Stimulated activated CD4-positive, alpha-beta T cell treated with anti-CD3 and anti-CD28 coated beads, Interleukin-4, amount 100 ng/mL, for 48 hours (primary cell): ENCODE data around the gene RNF111.
"Not testable (repeated sequence)": the region's sequence is repeated elsewhere in the genome, so short reads cannot be mapped to it uniquely, and the experiment has no call there.

Experiments
- DNase-seq, 2 donors: peaks; one replicate each; pipeline ENCODE4 v3.0.0-alpha.2; 2020; ENCODE audit warnings: low read depth in 2 of 2

RNF111 gene

DNA sequence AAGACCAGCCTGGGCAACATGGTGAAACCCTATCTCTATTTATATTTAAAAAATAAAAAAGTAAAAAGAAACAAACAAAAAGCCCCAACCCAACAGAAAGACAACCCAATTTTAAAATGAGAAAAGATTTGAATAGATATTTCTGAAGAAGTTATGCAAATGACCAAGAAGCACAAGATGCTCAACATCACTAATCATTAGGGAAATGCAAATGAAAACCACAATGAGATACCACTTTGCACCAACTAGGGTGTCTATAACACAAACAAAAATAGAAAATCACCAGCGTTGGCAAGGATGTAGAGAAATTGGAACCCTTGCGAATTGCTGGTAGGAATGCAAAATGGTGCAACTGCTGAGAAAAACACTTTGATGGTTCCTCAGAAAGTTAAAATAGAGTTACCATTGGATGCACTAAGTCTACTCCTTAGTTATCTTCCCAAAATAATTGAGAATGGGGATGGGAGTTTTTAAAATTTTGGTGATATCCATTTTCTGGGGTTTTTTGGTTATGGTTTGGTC is 71.7 kb downstream of the RNF111 start:
- no peak for DNase-seq

DNA sequence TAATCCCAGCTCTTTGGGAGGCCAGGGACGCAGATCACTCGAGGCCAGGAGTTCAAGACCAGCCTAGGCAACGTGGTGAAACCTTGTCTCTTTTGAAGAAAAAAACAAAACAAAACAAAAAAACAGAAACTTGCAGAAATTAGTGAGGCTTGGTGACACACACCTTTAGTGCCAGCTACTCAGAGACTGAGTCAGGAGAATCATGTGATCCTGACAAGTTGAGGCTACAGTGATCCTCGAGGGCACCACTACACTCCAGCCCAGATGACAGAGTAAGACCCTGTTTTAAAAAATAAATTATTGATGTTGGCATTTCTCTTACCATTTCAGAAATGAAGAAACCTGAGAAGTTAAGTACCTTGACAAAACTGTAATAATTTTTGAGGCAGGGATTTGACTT is 72.9 kb downstream of the RNF111 start:
- DNase-seq, result no peak

DNA sequence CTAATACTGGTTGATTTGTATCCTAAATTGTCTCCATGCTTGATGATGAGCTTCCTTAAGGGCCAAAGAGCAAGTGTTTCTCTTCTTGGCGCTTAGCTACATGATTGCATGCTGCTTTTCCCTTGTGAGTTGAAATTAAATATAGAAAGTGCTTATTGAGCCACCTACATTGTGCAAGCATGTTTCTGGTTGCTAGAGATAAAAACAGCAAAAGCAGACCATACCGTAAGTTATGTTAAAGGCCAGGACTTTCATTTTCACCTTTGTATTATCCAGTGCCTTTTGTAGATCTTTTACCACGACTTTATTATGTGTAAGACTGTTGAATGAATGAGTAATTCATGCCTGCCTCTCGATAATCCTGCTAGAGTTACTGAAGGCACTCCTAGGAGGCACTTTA is 75.6 kb downstream of the RNF111 start:
- no peak for DNase-seq

DNA sequence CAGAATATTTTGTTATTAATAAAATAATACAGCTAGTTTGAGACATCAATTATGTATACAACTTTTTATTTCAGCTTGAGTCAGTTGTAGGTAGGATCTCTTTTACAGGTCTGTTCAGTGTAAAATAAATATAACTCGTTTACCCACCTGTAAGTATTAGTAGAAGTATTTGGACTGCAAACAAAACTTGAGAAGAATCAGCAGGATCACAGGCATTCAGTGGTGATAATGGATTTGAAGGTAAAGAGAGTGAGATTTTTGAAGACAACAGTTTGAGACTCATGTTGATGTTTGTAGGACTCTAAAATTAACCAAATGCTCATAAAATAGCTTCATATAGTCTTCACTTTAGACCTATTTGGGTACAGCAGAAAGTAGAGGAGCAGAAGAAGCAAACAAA is 82.0 kb downstream of the RNF111 start:
- no peak for DNase-seq

DNA sequence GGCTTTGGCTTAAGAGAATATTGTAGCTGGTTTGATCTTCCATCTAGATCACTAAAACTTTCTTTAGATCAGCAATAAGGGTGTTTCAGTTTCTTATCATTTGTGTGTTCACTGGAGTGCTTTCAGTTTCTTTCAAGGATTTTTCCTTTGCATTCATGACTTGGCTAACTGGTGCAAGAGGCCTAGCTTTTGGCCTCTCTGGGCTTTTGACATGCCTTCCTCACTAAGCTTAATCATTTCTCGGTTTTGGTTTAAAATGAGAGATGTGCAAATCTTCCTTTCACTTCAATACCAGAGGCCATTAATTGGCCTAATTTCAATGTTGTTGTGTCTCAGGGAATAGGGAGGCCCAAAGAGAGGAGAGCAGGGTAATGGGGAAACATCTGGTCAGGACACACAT is 87.1 kb downstream of the RNF111 start:
- no peak for DNase-seq

DNA sequence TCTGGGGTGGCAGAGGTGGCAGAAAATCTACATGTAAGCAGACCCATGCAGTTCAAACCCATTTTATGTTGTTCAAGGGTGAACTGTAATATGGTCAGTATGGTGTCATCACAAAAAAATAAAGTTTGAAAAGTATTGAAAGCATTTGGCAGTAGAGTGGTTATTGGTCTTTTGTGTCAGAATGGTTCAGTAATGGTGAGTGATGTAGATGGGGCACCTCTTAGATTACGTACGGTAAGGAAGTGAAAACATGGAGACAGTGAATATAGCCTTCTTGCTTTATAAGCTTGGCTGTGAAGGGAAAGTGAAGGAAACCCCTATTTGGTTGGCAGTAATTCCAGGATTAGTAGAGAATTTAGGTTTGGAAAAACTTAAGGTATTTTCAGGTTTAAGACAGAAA is 100.3 kb downstream of the RNF111 start:
- DNase-seq, result no peak

DNA sequence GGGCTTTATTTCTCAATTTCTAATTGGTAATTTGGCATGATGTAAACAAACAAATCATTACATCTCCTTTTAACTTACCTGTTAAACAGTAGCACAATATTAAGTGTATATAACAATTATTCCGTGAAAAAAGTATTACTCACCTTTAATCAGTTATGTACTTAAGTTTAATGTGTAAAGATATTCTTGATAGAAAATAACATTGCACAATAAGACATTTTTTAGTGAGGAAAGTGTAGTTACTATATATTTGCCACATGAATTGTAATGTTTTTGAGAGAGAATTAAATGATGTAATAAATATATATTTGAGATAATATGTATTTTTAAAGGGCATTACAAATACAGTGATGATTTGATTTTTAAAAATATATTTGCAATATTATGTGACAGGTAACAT is 106.6 kb downstream of the RNF111 start:
- DNase-seq, result no peak

DNA sequence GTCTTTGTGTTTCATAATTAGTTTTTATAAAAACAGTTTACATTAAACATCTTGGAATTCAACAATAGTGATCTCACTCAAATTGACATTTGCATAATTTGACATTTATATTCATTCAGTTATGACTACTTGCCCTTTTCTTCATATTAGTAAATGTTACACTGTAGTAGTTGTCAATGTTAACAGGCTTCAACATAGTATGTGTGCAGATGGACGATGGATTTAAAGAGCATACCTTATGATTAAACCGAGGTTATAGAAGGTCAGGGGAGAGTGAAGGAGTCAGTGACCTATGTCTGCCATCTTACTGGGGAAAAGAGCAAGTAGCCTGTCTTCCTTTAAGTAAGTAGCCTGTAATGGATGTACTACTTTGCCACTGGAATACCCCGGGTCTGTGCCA is 109.0 kb downstream of the RNF111 start:
- DNase-seq, result no peak

DNA sequence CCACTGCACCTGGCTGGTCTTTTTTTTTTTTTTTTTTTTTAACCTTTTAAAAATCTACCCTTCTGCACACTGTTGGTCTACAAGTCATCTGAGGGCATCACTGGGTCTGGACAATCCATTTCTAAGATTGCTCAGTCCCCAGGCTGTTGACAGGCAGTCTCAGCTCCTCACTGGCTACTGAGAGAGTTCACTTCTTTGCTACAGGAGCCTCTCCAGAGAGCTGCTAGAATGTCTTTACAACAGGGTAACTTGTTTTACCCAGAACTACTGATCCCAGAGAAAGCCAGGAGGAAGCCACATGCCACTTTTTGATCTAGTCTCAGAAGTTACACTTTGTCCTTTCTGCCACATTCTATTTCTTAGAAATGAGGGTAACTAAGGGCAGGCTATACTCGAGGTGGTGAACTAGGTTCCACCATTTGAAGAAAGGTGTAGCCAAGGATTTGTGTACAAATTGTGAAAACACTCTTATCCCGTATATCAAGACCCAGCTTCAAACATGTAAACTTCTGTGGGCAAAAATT is 111.8 kb downstream of the RNF111 start:
- DNase-seq, result no peak

DNA sequence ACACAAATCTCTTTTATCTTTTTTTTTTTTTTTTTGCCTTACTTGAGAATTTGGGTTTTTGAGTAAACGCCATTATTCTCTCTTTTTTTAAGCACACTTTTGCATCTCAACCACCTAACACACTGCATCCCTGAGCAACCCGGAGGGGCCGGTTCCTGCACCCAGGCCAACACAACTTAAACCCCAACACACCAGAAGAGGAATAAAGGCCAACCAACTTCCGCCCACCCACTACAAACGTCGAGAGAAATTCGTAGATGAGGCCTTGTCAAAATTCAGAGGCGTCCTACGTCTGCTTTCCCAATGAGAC is 117.1 kb downstream of the RNF111 start:
- DNase-seq, result peak in 1 of 2 donors; percentile 6

DNA sequence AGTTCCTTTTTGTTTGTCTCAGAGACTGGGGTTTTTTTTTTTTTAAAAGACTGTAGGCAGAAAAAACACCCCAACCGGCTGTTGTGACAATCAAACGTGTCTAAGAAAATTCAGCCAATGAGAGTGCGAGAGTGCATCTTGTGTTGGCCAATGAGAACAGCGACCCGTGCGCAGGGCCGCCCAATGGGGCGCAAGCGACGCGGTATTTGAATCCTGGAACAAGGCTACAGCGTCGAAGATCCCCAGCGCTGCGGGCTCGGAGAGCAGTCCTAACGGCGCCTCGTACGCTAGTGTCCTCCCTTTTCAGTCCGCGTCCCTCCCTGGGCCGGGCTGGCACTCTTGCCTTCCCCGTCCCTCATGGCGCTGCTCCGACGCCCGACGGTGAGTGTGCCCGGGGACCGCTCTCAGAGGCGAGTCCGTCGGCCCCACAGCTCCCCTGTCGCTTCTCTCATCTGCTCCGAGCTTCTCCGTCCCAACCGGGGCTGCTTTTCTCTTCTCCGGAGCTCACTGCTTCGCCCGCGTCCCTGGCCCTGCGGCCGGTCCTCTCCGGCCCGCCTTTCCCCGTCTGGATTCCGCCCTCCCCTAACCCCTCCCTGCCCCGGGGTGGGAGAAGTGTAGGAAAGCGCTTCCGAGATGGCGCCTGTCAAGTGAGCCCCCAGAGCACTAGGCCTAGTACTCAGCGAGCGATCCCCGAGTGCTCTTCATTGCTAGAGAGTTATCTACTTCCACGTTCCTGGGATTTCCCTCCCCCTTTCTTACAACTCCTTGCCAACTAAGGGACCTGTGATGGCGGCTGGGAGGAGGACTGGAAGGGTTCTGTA is 117.7 kb downstream of the RNF111 start, which contains the start of gene CCNB2:
Gene CCNB2 (plus strand): TSS at position 235 of the 821 bp plus-strand sequence. CDS start 123 bp downstream, at position 358.
- peak; percentile 66 to 76 for DNase-seq

DNA sequence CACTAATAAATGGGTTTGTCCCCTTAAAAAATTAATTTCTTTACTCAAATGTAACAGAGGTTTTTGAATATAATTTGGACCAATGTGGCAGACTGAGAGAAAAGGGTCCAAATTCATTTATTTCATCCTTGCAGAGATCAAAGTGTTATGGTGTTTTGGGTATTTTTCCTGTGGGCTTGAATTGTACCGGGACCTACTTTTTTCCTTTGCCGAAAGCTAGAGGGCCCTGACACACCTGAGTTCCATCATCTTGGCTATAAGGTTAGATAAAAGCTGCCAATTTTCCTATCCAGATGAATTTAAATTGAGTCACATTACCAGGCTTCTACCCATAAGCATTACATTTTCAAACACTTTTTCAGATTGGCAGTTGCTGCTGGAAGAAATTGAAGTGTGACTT is 118.4 kb downstream of the RNF111 start:
- DNase-seq, result no peak

DNA sequence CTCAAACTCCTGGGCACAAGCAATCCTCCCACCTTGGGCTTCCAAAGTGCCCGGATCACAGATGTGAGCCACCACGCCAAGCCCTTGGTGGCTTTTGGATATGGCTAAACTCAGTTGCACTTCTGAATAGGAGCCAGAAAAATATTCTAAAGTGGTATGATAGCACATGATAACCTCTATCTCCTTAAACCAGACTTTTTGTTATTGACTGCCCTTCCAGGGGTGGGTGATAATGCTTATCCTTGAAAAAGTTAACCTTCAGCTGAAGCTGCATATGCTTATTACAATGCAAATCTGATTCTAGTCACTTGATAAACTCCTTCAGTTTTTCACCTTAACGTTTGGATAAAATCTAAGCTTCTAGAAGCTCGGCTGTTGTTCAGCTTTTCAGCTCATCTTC is 123.8 kb downstream of the RNF111 start:
- no peak for DNase-seq

DNA sequence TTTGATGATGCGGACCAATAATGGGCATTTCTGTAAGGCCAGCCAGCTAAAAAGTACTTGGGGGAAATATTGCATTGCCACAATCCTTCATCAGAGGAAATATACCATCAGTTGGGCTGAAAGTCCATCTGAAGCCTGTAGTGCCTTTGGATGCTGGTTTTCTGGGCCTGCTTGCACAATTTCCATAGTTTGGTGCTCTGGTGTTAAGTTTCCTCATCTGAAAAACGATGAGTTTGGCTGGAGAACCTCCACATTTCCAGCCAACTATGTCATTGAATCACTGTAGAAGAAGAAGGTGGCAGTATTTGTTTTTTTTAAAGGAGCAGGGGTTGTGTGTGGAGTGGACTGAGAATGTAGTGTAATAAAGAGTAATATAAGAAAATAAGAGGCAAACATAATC is 127.6 kb downstream of the RNF111 start:
- DNase-seq, result no peak

DNA sequence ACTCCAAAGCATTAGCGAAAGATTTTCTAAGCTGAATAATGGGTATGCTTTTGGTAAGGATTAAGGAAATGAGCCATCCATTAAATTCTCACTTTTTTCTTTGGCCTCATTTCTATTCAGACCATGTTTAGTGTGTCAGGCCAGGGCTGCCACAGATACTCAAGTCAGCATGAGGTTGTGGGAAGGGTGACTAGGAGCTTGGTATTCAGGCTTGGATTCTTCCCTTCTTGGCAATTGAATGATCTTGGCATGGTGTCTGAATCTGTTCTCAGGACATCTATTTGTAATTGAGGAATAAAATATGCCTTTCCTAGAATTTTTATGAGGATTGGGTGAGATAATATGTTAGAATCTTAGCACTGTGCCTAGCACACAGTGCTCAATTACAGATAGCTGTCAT is 128.7 kb downstream of the RNF111 start:
- no peak for DNase-seq

DNA sequence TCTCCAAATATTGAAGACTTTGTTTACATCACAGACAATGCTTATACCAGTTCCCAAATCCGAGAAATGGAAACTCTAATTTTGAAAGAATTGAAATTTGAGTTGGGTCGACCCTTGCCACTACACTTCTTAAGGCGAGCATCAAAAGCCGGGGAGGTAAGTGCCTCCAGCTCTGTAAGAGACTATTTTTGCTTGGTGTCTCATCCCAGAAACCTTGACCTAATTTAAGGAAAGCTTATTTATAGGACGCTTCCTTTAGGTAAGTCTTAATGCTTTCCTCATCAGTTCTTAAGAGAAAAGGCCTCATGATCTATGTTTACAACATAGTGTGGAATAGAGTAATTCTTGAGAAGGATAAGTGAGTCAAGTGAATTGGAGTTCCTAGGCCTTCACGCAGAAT is 129.3 kb downstream of the RNF111 start:
- DNase-seq, result no peak

DNA sequence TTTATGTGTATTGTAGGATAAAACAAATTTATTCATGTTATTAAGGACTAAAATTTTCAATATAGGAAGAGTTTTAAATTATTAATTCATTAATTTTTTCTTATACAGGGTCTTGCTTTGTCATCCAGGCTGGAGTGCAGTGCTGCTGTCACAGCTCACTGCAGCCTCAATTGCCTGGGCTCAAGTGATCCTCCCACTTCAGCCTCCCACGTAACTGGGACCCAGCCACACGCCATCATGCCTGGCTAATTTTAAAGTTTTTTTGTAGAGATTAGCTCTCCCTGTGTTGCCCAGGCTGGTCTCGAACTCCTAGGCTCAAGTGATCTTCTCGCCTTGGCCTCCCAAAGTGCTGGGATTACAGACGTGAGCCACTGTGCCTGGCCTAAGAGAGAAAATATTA is 132.2 kb downstream of the RNF111 start:
- no peak for DNase-seq

DNA sequence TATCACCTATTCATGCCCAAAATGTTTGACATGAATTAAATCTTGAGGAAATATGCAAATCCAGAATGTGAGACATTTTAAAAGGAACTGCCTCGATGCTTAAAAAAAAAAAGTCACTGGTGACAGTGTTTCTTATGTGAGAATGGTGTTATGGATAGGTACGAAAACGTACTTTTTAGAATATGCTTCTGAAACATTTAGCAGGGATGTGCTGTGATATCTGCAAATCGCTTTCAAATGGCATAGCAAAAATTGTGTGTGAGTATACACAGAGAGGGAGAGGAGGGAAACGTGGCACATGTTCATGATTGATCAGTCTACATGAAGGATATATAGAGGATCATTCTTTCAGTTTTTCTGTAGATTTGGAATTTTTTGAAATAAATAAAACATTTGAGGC is 133.5 kb downstream of the RNF111 start:
- DNase-seq, result no peak

DNA sequence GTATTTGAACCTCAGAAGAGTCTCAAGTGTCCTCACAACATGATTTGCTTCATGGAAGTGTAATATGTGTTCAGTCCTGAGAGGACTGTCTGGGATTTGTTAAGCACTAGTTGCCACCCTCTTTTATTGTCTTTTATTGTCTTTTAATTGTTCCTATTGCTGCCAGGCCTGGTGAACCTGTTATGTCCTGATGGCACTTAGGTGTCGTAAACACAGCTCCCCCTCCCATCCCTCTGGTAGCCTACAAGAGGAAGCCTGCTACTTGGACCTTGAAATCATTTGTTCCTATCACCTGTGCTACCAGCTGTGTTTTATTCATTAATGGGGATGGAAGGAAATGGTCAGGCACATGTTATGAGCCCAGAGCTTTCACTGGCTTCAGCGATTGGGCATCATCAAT is 136.8 kb downstream of the RNF111 start:
- no peak for DNase-seq

DNA sequence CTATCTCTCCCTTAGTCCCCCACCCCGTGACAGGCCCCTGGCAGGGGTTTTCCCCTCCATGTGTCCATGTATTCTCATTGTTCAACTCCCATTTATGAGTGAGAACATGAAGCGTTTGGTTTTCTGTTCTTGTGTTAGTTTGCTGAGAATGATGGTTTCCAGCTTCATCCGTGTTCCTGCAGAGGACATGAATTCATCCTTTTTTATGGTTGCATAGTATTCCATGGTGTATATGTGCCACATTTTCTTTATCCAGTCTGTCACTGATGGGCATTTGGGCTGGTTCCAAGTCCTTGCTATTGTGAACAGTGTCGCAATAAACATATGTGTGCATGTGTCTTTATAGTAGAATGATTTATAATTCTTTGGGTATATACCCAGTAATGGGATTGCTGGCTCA is 138.2 kb downstream of the RNF111 start:
- DNase-seq, result not testable (repeated sequence)

DNA sequence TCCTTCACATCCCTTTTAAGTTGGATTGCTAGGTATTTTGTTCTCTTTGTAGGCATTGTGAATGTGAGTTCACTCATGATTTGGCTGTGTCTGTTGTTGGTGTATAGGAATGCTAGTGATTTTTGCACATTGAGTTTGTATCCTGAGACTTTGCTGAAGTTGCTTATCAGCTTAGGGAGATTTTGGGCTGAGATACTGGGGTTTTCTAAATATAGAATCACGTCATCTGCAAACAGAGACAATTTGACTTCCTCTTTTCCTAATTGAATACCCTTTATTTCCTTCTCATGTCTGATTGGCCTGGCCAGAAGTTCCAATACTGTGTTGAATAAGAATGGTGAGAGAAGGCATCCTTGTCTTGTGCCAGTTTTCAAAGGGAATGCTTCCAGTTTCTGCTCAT is 139.8 kb downstream of the RNF111 start:
- not testable (repeated sequence) for DNase-seq

DNA sequence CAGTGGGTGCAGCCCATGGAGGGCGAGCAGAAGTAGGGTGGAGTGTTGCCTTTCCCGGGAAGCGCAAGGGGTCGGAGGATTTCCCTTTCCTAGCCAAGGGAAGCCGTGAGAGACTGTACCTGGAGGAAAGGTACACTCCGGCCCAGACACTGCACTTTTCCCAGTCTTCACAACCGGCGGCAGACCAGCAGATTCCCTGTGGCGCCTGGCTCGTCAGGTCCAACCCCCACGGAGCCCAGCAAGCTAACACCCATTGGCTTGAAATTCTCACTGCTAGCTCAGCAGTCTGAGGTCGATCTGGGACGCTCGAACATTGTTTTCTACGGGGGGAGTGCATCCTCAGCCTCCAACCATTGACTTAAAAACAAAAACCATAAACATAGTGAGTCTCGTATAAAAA is 144.0 kb downstream of the RNF111 start:
- DNase-seq, result no peak

DNA sequence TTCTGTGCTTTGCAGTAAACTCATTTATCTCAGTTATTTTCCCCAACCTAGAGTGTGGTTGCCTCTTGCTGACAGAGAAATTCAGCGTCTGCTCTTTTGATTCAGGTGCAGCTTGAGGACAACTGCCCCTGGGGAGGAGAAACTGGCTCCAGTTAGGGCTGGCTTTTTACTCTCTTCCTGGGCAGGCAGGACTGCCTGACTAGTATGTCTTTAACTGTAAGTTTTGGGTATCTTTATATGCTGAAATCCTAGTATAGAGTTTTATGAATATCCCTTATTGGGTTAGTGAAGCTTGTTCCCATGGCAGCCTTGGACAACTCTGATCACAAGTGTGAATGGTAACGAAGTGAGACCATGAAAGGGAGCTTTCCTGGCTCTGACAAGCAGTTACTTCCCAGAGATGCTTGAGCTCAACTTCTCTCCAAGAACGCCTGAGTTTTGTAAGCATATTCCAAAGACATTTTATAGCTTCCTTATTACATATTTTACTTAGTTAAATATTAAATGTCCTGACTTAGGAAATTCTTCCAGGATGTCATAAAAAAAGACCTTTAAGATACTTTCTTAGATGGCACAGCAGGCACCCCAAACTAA is 144.6 kb downstream of the RNF111 start:
- no peak for DNase-seq
